Forelimb muscle (tissue), 1 donor: ENCODE data around the gene TBC1D22A. TPM values are rescaled to one million over a fixed set of nuclear protein-coding genes. Genes with fewer than 3 reads are reported as not detected.
"Not testable (repeated sequence)": the region's sequence is repeated elsewhere in the genome, so short reads cannot be mapped to it uniquely, and the experiment has no call there.

Experiments
- DNase-seq: peaks from one replicate; pipeline ENCODE4 v3.0.0-alpha.2; 2013; ENCODE audit warnings: low read depth
- polyA plus RNA-seq: library from polyadenylated mRNA; unstranded; fragments of 120-200 nt; gene quantifications from one replicate; pipeline ENCODE4 v1.2.1, GENCODE V29; 2013; ENCODE audit not compliant: insufficient read length

TBC1D22A gene
- polyA plus RNA-seq, 1 donor, result 14.2 TPM

DNA sequence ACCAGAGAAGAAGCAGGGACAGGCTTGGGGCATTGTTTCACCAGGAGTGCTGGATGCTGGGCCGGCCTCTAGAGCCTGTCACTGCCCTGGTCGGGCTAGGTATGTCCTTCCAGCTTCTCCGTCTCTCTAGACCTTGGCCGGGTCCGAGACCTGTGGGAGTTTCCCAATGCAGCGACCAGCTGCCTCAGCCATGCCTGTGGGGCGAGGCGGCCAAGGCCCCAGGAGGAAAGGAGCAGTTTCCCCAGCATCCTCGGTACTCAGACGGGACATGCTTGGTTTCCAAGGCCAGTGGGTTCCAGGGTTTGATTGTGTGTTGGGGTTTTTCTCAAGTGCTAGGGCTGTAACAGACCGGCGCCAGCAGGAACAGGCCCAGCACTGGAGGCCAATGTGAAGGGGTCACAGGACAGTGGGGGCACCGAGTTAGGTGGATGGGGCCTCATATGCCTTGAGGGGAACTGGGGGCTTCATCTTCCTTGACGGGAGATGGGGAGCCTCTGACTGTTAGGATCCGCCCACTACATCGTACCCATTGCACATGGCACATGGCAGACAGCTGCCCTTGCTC is 339.0 kb downstream of the TBC1D22A start:
- no peak for DNase-seq

DNA sequence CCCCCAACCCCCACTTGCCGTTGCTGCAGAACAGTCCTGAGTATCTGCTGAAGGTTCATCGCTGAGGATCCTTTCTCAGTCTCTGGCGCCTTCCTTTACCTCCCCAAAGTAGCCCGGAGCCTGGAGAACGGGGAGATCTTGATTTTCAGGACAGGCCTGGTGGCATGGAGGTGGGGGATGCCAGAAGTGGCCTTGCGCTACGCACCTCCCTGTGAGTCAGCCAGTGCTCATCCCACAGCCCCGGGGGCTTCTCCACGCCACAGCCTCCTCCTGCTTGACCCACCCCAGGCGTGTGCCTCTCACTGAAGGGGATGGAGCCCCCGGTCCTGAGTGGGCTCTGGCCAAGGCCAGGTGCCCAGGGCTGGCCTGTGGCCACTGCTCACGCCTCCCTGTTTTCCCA is 339.6 kb downstream of the TBC1D22A start:
- no peak for DNase-seq

GRCh38 chr22:47102648-47103047 is 340.2 kb downstream of the TBC1D22A start:
- no peak for DNase-seq

- DNase-seq, result no peak
Observed at GRCh38 chr22:47105085-47105484, 342.6 kb downstream of the TBC1D22A start.

DNA sequence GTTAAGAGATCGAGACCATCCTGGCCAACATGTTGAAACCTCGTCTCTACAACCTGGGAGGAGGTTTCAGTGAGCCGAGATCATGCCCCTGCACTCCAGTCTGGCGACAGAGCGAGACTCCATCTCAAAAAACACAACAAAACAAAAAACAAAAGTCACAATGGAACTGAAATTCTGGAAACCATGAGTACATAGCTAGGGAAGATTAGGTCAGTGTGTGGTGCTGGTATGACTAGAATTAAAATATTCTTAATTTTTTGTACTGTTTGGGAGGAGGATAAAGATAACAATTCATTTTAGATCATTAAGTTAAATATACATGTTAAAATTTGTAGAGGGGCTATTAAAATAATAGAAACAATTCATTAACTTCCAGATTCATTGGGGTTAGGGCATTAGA is 344.4 kb downstream of the TBC1D22A start:
- DNase-seq, result no peak

DNA sequence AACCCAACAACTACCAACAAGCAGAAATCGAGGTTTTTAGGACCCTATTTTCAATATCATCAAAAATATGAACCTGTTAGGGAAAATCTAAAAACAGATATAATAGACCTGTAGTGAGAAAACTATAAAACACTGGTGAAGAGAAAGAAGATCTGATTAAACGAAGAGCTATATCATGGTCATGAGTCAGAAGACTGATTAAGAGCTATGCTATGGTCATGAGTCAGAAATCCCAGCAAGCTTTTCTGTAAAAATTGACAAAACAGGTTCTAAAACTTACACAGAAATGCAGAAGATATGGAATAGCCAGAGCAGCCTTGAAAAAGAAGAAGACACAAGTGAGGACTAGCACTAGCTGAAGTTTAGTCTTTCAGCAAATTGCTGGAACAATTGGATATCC is 345.0 kb downstream of the TBC1D22A start:
- no peak for DNase-seq

DNA sequence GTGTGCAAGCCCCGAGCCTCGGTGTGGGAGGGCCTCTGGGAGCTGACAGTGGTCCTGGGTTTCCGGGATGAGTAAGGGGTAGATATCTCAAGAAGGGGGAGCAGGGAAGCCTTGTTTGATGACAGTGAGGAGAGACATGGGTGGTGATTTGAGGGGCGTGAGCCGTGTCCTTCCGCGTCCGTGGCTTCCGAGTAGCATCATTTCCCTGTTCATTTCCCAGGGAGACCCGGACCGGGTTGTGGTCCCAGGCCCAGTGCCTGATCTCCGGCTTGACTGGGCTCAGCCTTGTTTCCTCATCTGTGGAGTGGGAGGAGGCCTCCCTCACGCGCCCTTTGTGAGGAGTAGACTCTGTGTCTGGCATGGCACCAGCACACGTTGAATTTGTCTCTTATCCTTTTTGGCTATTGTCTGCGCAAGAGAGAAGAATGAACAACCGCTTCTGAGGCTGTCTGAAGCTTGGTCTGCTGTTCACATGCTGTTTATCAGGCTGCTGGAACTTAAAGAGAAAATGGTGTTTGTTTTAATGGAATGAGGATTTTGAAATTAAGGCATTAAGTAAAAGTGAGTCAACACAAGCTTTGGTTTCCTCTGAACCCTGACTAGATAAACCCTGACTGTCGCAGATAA is 348.5 kb downstream of the TBC1D22A start:
- DNase-seq, result no peak

- no peak for DNase-seq
Observed at GRCh38 chr22:47111626-47112581, 349.5 kb downstream of the TBC1D22A start.

DNA sequence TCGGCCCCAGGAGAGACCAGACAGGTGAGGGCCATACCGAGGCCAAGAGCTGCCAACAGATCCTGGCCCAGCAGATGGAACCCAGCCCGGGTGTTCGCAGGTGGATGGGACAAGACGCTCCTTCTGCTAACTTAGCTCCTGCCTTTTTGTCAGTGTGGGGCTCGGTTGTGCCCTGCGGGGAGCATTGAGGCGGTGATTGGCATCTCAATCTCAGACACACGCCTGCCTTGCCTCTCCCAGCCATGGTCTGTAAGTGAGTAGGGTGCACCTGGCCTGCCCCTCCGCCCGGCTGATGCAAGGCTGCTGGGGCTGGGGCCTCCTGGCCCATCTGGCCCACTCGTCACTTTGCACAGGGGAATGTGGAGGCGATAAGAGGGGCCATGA is 350.1 kb downstream of the TBC1D22A start:
- no peak for DNase-seq

- DNase-seq, result no peak
Observed at GRCh38 chr22:47112994-47113852, 350.8 kb downstream of the TBC1D22A start.

- no peak for DNase-seq
Observed at GRCh38 chr22:47113853-47114415, 351.5 kb downstream of the TBC1D22A start.

DNA sequence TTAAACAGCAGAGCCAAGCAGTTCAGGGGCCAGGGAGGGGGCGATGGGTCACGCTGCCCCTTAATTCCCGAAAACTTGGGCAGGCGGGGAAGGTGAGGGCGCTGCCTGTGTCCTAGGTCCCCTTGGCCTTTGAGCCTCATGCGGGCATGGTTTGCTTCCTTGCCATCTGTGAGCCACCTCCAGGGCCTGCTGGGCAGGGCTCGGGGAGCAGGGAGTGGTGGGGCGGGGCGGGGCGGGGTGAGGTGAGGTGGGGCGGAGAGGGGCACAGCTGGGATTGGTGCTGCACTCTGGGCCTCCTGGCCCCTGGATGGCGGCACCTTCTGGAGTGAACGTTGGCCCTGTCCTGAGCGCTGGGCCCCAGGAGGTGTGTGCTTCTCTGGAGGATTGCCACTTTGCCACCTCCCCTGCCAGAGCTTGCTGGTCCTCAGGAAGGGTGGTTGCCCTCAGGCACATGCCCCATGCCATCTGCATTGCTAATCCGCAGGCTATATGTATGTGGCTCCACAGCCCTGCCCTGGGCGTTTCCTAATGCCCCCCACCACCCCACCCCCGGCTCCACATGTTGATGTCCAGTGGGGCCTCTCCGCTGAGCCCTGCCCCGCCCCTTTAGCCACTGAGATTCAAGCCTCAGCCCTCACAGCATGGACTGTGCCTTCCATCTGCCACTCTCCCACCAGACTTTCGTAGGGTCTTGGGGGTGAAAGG is 352.5 kb downstream of the TBC1D22A start:
- DNase-seq, result no peak

DNA sequence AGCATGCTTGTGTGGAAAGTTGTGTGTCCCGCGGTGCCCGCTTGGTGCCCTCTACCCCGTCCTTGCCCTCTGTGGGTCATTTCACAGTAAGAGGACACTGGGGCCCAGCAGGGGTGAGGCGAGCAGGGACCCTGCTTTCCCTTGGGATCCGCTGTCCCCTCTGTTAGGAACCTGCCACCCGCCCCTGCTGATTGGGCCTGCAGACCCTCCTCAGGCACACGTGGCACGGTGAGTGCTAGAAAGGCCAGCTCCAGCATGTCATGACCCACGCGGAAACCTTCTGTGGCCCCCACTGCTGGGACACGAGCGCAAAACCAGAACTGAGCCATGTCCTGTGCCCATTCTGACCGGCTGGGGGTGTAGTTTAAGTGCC is 353.1 kb downstream of the TBC1D22A start:
- no peak for DNase-seq

- DNase-seq, result no peak
Observed at GRCh38 chr22:47115921-47116320, 353.5 kb downstream of the TBC1D22A start.

GRCh38 chr22:47116426-47117341 is 354.2 kb downstream of the TBC1D22A start:
- DNase-seq, result no peak

DNA sequence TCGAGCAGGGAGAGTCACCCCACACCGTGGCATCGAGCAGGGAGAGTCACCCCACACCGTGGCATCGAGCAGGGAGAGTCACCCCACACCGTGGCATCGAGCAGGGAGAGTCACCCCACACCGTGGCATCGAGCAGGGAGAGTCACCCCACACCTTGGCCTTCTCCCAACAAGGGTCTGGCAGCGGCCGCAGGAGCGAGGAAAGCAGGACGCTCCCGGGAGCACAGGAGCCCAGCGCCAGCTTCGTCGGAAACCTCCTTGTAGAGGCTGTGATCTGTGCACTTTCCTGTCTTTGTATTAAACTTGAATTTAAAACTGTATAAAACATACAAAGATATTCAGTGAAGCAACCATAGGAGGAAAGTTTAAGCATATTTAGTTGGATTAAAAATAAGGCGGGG is 355.0 kb downstream of the TBC1D22A start:
- DNase-seq, result not testable (repeated sequence)

DNA sequence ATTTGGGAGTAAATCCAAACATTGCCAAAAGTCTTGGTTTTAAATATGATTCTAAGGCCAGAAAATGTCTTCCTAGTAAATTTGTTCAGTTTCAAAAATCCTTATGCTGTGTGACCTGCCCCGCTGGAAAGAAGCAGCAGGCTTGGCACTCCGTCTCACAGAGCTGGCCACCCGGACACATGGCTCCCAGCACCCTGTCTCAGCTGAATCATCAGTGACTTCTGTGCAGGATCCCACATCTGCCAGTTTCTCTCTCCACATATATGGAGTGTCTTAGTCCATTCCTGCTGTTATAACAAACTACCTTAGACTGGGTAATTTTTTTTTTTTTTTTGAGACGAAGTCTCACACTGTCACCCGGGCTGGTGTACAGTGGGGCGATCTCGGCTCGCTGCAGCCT is 356.7 kb downstream of the TBC1D22A start:
- no peak for DNase-seq

DNA sequence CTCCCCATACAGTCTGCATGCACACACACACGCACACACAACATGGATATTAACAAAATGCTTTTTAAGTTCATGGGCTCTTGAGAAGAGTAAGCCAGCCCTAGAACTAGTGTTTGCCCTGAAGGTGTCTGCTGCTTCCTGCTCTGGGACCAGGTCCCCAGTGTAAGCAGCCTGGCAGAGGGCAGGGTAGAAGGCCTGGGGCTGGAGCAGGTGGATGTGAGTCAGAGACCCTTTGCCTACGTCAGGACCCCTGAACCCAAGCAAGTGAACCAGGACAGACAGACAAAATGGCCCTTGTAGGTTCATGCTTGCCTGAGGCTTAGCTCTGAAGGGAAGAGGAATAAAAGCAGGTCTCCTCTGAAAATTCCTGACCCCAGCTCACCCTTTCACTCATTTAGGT is 357.9 kb downstream of the TBC1D22A start:
- no peak for DNase-seq

- DNase-seq, result no peak
Observed at GRCh38 chr22:47121791-47122190, 359.3 kb downstream of the TBC1D22A start.
